ENCODE measurements around the gene DCLK2.
A peak's percentile ranks its signal among the peaks of the same experiment; 100 is the strongest.

DCLK2 gene

DNA sequence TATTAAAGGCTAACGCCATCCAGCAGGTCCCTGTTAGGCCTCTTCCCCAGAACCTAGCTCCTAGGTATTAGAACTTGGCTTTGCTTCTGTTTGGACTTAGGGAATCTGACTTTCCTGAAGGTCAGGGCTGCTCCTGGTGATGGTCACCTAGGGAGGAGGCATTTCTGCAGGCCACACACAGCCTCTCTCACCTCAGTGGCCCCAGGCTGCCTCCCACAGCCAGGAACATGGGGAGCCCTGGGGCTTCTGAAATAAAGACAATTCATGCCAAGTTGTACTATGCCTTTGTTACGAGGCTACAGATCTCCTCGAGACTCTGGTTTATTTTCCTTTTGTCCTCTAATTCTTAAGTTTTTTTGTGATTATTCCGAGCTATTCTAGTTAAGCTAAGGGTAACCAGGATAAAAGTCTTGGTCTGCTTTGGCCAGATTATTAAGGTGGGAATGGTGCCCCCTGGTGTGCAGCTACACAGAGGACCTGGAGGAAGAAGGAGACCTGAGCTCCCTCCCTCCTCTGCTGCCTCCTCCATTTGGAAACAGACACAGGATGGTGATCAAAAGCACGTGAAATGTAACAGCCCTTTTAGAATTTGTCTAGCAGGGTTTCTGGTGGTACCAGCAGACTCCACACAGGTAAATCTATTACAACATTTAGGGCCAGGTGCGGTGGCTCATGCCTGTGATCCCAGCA is 131.0 kb downstream of the DCLK2 start:
- ChIA-PET CTCF (interaction anchor here (1.0 to 3.1 kb wide), 15 partner anchors 8 to 228 kb away, joined by 3 to 38 read pairs (median 5); partner anchors contain the start of gene DCLK2), POLR2A (no interaction called here)
- peak; percentile 63 to 79 (median 72) for DNase-seq
- no peak overlapping the region for H3K4me3 ChIP-seq (ENCODE audit: control insufficient read depth in 1 of 7, extremely low read depth in 1 of 7, insufficient read depth in 4 of 7, low read depth in 2 of 7, low read length in 6 of 7)
- 88% methylated on average over 4 of the region's 6 CpGs for WGBS (ENCODE audit: insufficient coverage)
- no peaks in the 10 kb centered on the region for H3K27me3 ChIP-seq (replicated peaks in 2 of 5; ENCODE audit: control insufficient read depth in 4 of 5, insufficient read depth in 5 of 5, low read length in 4 of 5)
- no peak overlapping the region for H3K27ac ChIP-seq (ENCODE audit: insufficient read depth in 1 of 2, low read depth in 1 of 2, low read length in 2 of 2, poor library complexity in 1 of 2, severe bottlenecking in 2 of 2)
- H3K36me3 ChIP-seq (ENCODE audit: control insufficient read depth in 4 of 4, insufficient read depth in 4 of 4, low read length in 3 of 4): no peaks in the 10 kb centered on the region
- no peaks in the 10 kb centered on the region for H3K9me3 ChIP-seq (ENCODE audit: control extremely low read depth in 1 of 5, control insufficient read depth in 4 of 5, insufficient read depth in 2 of 5, low read depth in 1 of 5, low read length in 4 of 5)
- peaks cover 0 to 5% (median 0%) of the 10 kb centered on the region in 4 experiments for H3K4me1 ChIP-seq (ENCODE audit: control extremely low read depth in 1 of 4, control insufficient read depth in 4 of 4, insufficient read depth in 4 of 4, low read length in 3 of 4)

DNA sequence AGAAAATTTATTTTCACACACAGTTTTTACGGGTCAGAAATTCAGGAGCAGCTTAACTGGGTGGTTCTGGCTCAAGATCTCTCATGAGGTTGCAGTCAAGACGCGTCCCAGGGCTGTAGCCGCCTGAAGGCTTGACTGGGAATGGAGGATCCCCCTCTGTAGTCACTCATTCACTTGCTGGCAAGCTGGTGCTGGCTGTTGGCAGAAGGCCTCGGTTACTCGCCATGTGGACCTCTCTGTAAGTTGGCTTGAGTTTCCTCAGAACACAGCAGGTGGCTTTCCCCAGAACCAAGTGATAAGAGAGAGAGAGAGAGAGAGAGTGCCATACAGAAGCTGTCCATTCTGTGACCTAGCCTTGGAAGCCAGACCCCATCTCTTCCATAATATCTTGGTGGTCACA is 132.8 kb downstream of the DCLK2 start:
- Histone ChIP-seq H3K9me3 (ENCODE audit: control extremely low read depth in 1 of 5, control insufficient read depth in 4 of 5, insufficient read depth in 2 of 5, low read depth in 1 of 5, low read length in 4 of 5) (no peaks in the 10 kb centered on the region), H3K4me3 (ENCODE audit: control insufficient read depth in 1 of 7, extremely low read depth in 1 of 7, insufficient read depth in 4 of 7, low read depth in 2 of 7, low read length in 6 of 7) (no peak overlapping the region), H3K27ac (ENCODE audit: insufficient read depth in 1 of 2, low read depth in 1 of 2, low read length in 2 of 2, poor library complexity in 1 of 2, severe bottlenecking in 2 of 2) (no peak overlapping the region), H3K4me1 (ENCODE audit: control extremely low read depth in 1 of 4, control insufficient read depth in 4 of 4, insufficient read depth in 4 of 4, low read length in 3 of 4) (peaks cover 0 to 5% (median 0%) of the 10 kb centered on the region in 4 experiments), H3K27me3 (replicated peaks in 2 of 5; ENCODE audit: control insufficient read depth in 4 of 5, insufficient read depth in 5 of 5, low read length in 4 of 5) (no peaks in the 10 kb centered on the region), H3K36me3 (ENCODE audit: control insufficient read depth in 4 of 4, insufficient read depth in 4 of 4, low read length in 3 of 4) (no peaks in the 10 kb centered on the region)
- POLR2A ChIA-PET: interaction anchor here (0.7 kb wide), 1 partner anchor 156 kb away, joined by 4 read pairs; no protein-coding TSS in a partner anchor
- CTCF ChIA-PET: interaction anchor here (0.5 to 3.1 kb wide), 6 partner anchors 11 to 1697 kb away, joined by 3 to 38 read pairs (median 4); no protein-coding TSS in a partner anchor
- WGBS (ENCODE audit: insufficient coverage): 98% methylated on average over 6 of the region's 6 CpGs
- no peak for DNase-seq

DNA sequence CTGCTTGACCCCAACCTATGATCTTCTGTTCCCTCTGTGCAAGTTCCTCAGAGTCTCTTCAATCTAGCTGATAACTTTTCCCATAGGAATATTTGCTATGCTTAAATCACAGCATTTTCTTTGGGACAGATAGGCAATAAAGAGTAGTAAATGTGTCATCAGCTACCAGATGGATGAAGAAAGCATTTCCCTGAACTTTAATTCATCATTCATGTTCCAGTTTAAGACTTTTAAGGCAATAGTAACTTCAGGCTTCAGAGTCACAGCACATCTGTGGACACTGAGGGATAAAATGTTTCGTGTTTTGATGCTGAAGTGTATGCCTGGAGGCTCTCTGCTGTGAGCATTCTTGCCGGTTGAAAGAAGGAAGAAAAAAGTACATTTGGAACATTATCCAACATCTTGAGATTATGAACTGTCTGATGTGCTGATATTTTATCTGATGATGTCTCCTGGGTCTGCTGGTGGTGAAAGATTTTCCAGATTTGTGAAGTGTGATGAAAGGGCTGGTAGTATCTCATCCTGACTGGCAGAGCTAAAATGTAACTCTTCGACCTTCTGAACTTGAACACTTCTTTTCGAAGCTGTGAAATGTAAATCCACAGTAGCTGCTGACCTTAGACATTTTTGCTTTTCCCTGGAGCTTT is 133.7 kb downstream of the DCLK2 start:
- no peak overlapping the region for H3K27ac ChIP-seq (ENCODE audit: insufficient read depth in 1 of 2, low read depth in 1 of 2, low read length in 2 of 2, poor library complexity in 1 of 2, severe bottlenecking in 2 of 2)
- H3K4me1 ChIP-seq (ENCODE audit: control extremely low read depth in 1 of 4, control insufficient read depth in 4 of 4, insufficient read depth in 4 of 4, low read length in 3 of 4): peaks cover 0 to 8% (median 0%) of the 10 kb centered on the region in 4 experiments
- POLR2A ChIA-PET: no interaction called here
- CTCF ChIA-PET: interaction anchor here (2.2 kb wide), 1 partner anchor 214 kb away, joined by 7 read pairs; no protein-coding TSS in a partner anchor
- no peaks in the 10 kb centered on the region for H3K9me3 ChIP-seq (ENCODE audit: control extremely low read depth in 1 of 5, control insufficient read depth in 4 of 5, insufficient read depth in 2 of 5, low read depth in 1 of 5, low read length in 4 of 5)
- no peaks in the 10 kb centered on the region for H3K27me3 ChIP-seq (replicated peaks in 2 of 5; ENCODE audit: control insufficient read depth in 4 of 5, insufficient read depth in 5 of 5, low read length in 4 of 5)
- no peaks in the 10 kb centered on the region for H3K36me3 ChIP-seq (ENCODE audit: control insufficient read depth in 4 of 4, insufficient read depth in 4 of 4, low read length in 3 of 4)
- WGBS (ENCODE audit: insufficient coverage): 100% methylated on average over 2 of the region's 4 CpGs
- H3K4me3 ChIP-seq (ENCODE audit: control insufficient read depth in 1 of 7, extremely low read depth in 1 of 7, insufficient read depth in 4 of 7, low read depth in 2 of 7, low read length in 6 of 7): no peak overlapping the region
- no peak for DNase-seq

DNA sequence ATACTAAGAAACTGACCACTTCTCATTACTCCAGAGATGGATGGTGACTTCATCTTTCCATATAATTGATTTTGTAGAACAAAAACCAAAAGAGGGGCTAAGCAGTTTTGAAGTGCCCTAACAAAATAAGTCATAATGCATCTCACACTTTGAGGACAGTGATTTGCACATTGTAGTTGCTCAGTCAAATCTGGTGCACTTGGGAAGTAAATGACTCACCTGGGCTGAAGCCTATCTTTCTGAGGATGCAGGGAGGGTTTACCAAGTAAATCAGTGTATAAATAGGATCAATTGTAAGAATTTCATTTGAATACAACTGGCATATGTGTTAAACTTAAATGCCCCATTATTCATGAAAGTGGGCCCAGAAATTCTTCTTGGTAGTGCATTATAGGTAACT is 134.2 kb downstream of the DCLK2 start:
- no peak for DNase-seq
- ChIA-PET POLR2A (no interaction called here), CTCF (no interaction called here)
- Histone ChIP-seq H3K4me3 (ENCODE audit: control insufficient read depth in 1 of 7, extremely low read depth in 1 of 7, insufficient read depth in 4 of 7, low read depth in 2 of 7, low read length in 6 of 7) (no peak overlapping the region), H3K36me3 (ENCODE audit: control insufficient read depth in 4 of 4, insufficient read depth in 4 of 4, low read length in 3 of 4) (no peaks in the 10 kb centered on the region), H3K9me3 (ENCODE audit: control extremely low read depth in 1 of 5, control insufficient read depth in 4 of 5, insufficient read depth in 2 of 5, low read depth in 1 of 5, low read length in 4 of 5) (no peaks in the 10 kb centered on the region), H3K4me1 (ENCODE audit: control extremely low read depth in 1 of 4, control insufficient read depth in 4 of 4, insufficient read depth in 4 of 4, low read length in 3 of 4) (peaks cover 0 to 11% (median 1%) of the 10 kb centered on the region in 4 experiments), H3K27ac (ENCODE audit: insufficient read depth in 1 of 2, low read depth in 1 of 2, low read length in 2 of 2, poor library complexity in 1 of 2, severe bottlenecking in 2 of 2) (no peak overlapping the region), H3K27me3 (replicated peaks in 2 of 5; ENCODE audit: control insufficient read depth in 4 of 5, insufficient read depth in 5 of 5, low read length in 4 of 5) (no peaks in the 10 kb centered on the region)

DNA sequence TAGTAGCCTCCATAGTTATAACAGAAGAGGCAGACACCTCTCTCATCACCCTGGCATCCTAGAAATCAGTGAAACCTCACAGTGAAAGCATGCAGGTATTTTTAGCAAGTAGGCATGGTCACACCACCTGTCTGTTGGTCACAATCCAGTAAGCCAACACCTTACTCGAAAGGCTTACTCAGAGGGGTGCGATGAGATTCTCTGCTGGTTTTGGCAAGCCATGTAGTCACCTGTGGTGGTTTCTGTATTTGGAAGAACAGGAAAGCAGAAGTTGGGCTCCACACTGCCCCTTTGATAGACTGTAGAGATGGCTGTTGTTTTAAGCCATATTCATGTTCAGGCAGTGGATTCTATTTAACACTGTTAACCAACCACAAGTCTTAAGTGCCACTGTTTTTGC is 134.7 kb downstream of the DCLK2 start:
- ChIA-PET POLR2A (no interaction called here), CTCF (no interaction called here)
- H3K36me3 ChIP-seq (ENCODE audit: control insufficient read depth in 4 of 4, insufficient read depth in 4 of 4, low read length in 3 of 4): no peaks in the 10 kb centered on the region
- no peaks in the 10 kb centered on the region for H3K27me3 ChIP-seq (replicated peaks in 2 of 5; ENCODE audit: control insufficient read depth in 4 of 5, insufficient read depth in 5 of 5, low read length in 4 of 5)
- H3K4me1 ChIP-seq (ENCODE audit: control extremely low read depth in 1 of 4, control insufficient read depth in 4 of 4, insufficient read depth in 4 of 4, low read length in 3 of 4): peaks cover 0 to 11% (median 1%) of the 10 kb centered on the region in 4 experiments
- H3K9me3 ChIP-seq (ENCODE audit: control extremely low read depth in 1 of 5, control insufficient read depth in 4 of 5, insufficient read depth in 2 of 5, low read depth in 1 of 5, low read length in 4 of 5): no peaks in the 10 kb centered on the region
- no peak overlapping the region for H3K4me3 ChIP-seq (ENCODE audit: control insufficient read depth in 1 of 7, extremely low read depth in 1 of 7, insufficient read depth in 4 of 7, low read depth in 2 of 7, low read length in 6 of 7)
- DNase-seq: peak; percentile 22 to 79 (median 72)
- H3K27ac ChIP-seq (ENCODE audit: insufficient read depth in 1 of 2, low read depth in 1 of 2, low read length in 2 of 2, poor library complexity in 1 of 2, severe bottlenecking in 2 of 2): no peak overlapping the region
- WGBS (ENCODE audit: insufficient coverage): no CpG with 5 or more reads among the region's 2 CpGs

DNA sequence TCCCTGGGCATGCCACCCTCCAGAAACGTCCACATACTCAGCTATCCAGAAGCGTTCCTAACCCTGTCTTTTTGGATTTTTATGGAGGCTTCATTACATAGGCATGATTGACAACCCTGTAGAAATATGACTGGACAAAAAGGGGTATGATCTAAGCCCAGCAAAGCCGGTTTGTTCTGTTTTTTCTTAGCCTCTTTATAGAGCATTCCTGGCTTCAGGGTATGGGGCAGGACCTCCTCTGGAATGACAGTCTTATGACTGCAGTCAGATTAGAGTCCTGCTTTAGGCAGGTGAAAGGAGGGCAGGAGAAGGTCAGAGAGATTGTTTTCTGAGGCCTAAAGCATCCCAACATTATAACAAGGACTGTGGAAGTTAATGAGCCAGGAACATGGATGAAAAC is 137.4 kb downstream of the DCLK2 start:
- CTCF ChIA-PET: no interaction called here
- Histone ChIP-seq H3K9me3 (ENCODE audit: control extremely low read depth in 1 of 5, control insufficient read depth in 4 of 5, insufficient read depth in 2 of 5, low read depth in 1 of 5, low read length in 4 of 5) (no peaks in the 10 kb centered on the region), H3K27me3 (replicated peaks in 2 of 5; ENCODE audit: control insufficient read depth in 4 of 5, insufficient read depth in 5 of 5, low read length in 4 of 5) (no peaks in the 10 kb centered on the region), H3K36me3 (ENCODE audit: control insufficient read depth in 4 of 4, insufficient read depth in 4 of 4, low read length in 3 of 4) (no peaks in the 10 kb centered on the region), H3K4me1 (ENCODE audit: control extremely low read depth in 1 of 4, control insufficient read depth in 4 of 4, insufficient read depth in 4 of 4, low read length in 3 of 4) (peaks cover 0 to 11% (median 1%) of the 10 kb centered on the region in 4 experiments), H3K27ac (ENCODE audit: insufficient read depth in 1 of 2, low read depth in 1 of 2, low read length in 2 of 2, poor library complexity in 1 of 2, severe bottlenecking in 2 of 2) (no peak overlapping the region), H3K4me3 (ENCODE audit: control insufficient read depth in 1 of 7, extremely low read depth in 1 of 7, insufficient read depth in 4 of 7, low read depth in 2 of 7, low read length in 6 of 7) (no peak overlapping the region)
- POLR2A ChIA-PET: no interaction called here
- 100% methylated on average over 3 of the region's 3 CpGs for WGBS (ENCODE audit: insufficient coverage)
- DNase-seq: no peak

DNA sequence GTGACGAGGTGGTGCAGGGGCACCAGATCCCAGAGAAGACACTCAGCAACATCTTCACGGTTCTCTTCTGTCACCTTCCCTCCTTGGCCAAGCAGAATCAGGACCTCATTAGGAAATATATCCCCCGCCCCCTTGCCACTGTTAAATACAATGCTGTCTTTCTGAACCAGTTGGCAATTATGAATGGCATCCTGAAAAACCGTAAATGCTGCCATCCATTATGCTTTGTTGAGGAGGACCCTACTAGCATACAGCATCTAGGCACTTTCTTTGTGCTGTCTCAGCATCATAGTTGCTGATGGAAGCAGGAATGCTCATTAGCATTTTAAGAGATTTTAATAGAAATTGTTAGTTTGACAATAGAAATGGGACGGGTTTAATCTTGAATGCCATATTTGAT is 138.5 kb downstream of the DCLK2 start:
- Histone ChIP-seq H3K4me1 (ENCODE audit: control extremely low read depth in 1 of 4, control insufficient read depth in 4 of 4, insufficient read depth in 4 of 4, low read length in 3 of 4) (peaks cover 0 to 11% (median 1%) of the 10 kb centered on the region in 4 experiments), H3K4me3 (ENCODE audit: control insufficient read depth in 1 of 7, extremely low read depth in 1 of 7, insufficient read depth in 4 of 7, low read depth in 2 of 7, low read length in 6 of 7) (no peak overlapping the region), H3K36me3 (ENCODE audit: control insufficient read depth in 4 of 4, insufficient read depth in 4 of 4, low read length in 3 of 4) (no peaks in the 10 kb centered on the region), H3K9me3 (ENCODE audit: control extremely low read depth in 1 of 5, control insufficient read depth in 4 of 5, insufficient read depth in 2 of 5, low read depth in 1 of 5, low read length in 4 of 5) (no peaks in the 10 kb centered on the region), H3K27ac (ENCODE audit: insufficient read depth in 1 of 2, low read depth in 1 of 2, low read length in 2 of 2, poor library complexity in 1 of 2, severe bottlenecking in 2 of 2) (no peak overlapping the region), H3K27me3 (replicated peaks in 2 of 5; ENCODE audit: control insufficient read depth in 4 of 5, insufficient read depth in 5 of 5, low read length in 4 of 5) (no peaks in the 10 kb centered on the region)
- CTCF ChIA-PET: interaction anchor here (1.1 to 1.8 kb wide), 5 partner anchors 8 to 237 kb away, joined by 3 to 5 read pairs (median 4); no protein-coding TSS in a partner anchor
- POLR2A ChIA-PET: interaction anchor here (0.5 kb wide), 1 partner anchor 80 kb away, joined by 3 read pairs; no protein-coding TSS in a partner anchor
- no peak for DNase-seq
- WGBS (ENCODE audit: insufficient coverage): 98% methylated on average over 4 of the region's 5 CpGs

All from common myeloid progenitor, CD34-positive (primary cell).